ENCODE measurements around the gene SLC8B1.

- TF ChIP-seq CTCF (optimal IDR thresholded peaks at IDR 0.05 in 1 of 3, IDR thresholded peaks at IDR 0.05 in 1 of 3, conservative IDR thresholded peaks at IDR 0.05 in 1 of 3; ENCODE audit: extremely low read depth in 1 of 3, insufficient read depth in 2 of 3, low read length in 3 of 3) (no peak), EZH2 (IDR thresholded peaks at IDR 0.05; ENCODE audit: low read length) (no peak)
Observed at GRCh38 chr12:113296557-113297213, 38.2 kb downstream of the SLC8B1 start.

Measured in keratinocyte (primary cell).